Fibroblast of lung (primary cell): ENCODE data around the gene RAB31. TPM values are rescaled to one million over a fixed set of nuclear protein-coding genes. Genes with fewer than 3 reads are reported as not detected.

Experiments used
- DNase-seq, 2 donors: peaks; one replicate each; pipeline versions ENCODE4 v3.0.0 to v3.0.0-alpha.2; 2010; ENCODE audit warnings: low read depth in 2 of 2
- H2AFZ ChIP-seq: 2 replicates; pipeline ENCODE4 v1.5.1; 2012; ENCODE audit warnings: low read length, control low read depth, inconsistent platforms
- H3K27ac ChIP-seq: 2 replicates; pipeline ENCODE4 v1.5.1; 2011; ENCODE audit warnings: low read length, control low read depth; ENCODE audit not compliant: insufficient read depth
- H3K27me3 ChIP-seq: 2 replicates; pipeline ENCODE4 v1.5.1; 2011; ENCODE audit warnings: mild to moderate bottlenecking, low read length; ENCODE audit not compliant: control insufficient read depth, insufficient read depth
- H3K36me3 ChIP-seq: 2 replicates; pipeline ENCODE4 v1.5.1; 2011; ENCODE audit warnings: low read length; ENCODE audit not compliant: control insufficient read depth, insufficient read depth
- H3K4me1 ChIP-seq: 2 replicates; pipeline ENCODE4 v1.5.1; 2011; ENCODE audit warnings: low read length; ENCODE audit not compliant: control insufficient read depth, insufficient read depth; ENCODE audit errors: extremely low read depth
- H3K4me2 ChIP-seq: 2 replicates; pipeline ENCODE4 v1.5.1; 2011; ENCODE audit warnings: low read length, control low read depth; ENCODE audit not compliant: insufficient read depth; ENCODE audit errors: extremely low read depth
- H3K4me3 ChIP-seq, 4 experiments: fragments of 200-600 bp in 1 of 4; sonication (generic) in 1 of 4; replicated peaks in 1 of 4; 2 replicates each; pipeline ENCODE4 v1.5.1; 2011 to 2016; ENCODE audit warnings: low read length in 4 of 4, low read depth in 3 of 4, mild to moderate bottlenecking in 3 of 4, control low read depth in 2 of 4, inconsistent platforms in 1 of 4, mixed read lengths in 1 of 4; ENCODE audit not compliant: insufficient read depth in 1 of 4; ENCODE audit errors: control extremely low read depth in 1 of 4
- H3K79me2 ChIP-seq: 2 replicates; pipeline ENCODE4 v1.5.1; 2012; ENCODE audit warnings: mild to moderate bottlenecking, low read length, inconsistent platforms; ENCODE audit not compliant: control insufficient read depth, insufficient read depth
- H3K9ac ChIP-seq: 2 replicates; pipeline ENCODE4 v1.5.1; 2011; ENCODE audit warnings: mild to moderate bottlenecking, low read length, control low read depth; ENCODE audit not compliant: insufficient read depth
- H3K9me3 ChIP-seq: 2 replicates; pipeline ENCODE4 v1.5.1; 2012; ENCODE audit warnings: low read depth, low read length; ENCODE audit not compliant: control insufficient read depth, insufficient read depth
- H4K20me1 ChIP-seq: 2 replicates; pipeline ENCODE4 v1.5.1; 2011; ENCODE audit warnings: low read length; ENCODE audit not compliant: control insufficient read depth, insufficient read depth; ENCODE audit errors: extremely low read depth
- EZH2 ChIP-seq: IDR thresholded peaks from 2 replicates; pipeline ENCODE4 v1.5.1; 2012; ENCODE audit warnings: low read length, control low read depth, mild to moderate bottlenecking; ENCODE audit errors: missing control alignments
- polyA plus RNA-seq, 2 donors: library from polyadenylated mRNA; depleted of rRNA in 1 of 2; stranded (reverse) in 1 of 2; unstranded in 1 of 2; fragments of >200 nt; gene quantifications; 2 replicates each; pipeline ENCODE4 v1.2.1, GENCODE V29; 2011 to 2012; ENCODE audit warnings: missing spikeins in 1 of 2
- total RNA-seq: library from RNA; depleted of rRNA; stranded (reverse); fragments of >200 nt; gene quantifications from 2 replicates; pipeline ENCODE4 v1.2.1, GENCODE V29; 2014
- TF ChIP-seq, protein P1 (sequence below), 2 donors: IDR thresholded peaks in 1 of 2; conservative IDR thresholded peaks in 1 of 2; 1 replicate in 1 of 2; 2 replicates in 1 of 2; pipeline ENCODE4 v1.5.1; 2011 to 2012; ENCODE audit warnings: low read length in 2 of 2, control low read depth in 1 of 2, inconsistent platforms in 1 of 2, low read depth in 1 of 2, mild to moderate bottlenecking in 1 of 2

Gene RAB31
- total and polyA plus RNA-seq, 2 donors (not counting 1 experiment from before 2014, with no cell fraction given): 29.6 to 47.1 TPM

DNA sequence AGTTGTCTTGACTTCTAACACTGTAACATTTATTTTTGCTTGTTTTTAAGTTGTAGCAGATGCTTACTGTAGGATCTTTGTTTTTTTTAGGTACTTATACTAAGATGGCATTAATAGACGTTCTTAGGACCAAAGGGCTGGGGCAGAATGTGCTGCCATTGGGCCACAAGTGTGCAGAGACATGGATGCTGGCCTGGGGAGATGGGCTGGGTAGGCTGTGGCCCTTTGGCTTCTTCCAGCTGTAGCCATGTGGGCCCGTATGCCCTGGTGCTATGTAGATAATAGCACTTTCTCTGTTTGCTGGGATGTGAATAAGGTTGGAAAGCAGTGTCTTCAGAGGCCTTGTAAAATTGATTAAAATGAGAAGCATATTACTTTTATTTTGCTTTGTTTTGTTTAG lies 18.8 kb downstream of the RAB31 start:
- DNase-seq: no peak
- no peaks in the 10 kb centered on the region for H3K27me3 ChIP-seq
- H4K20me1 ChIP-seq: no peaks in the 10 kb centered on the region
- H3K9ac ChIP-seq: no peak overlapping the region
- no peak overlapping the region for H3K4me2 ChIP-seq
- no peaks in the 10 kb centered on the region for H3K4me1 ChIP-seq
- H3K79me2 ChIP-seq: no peaks in the 10 kb centered on the region
- TF ChIP-seq EZH2: no peak
- TF ChIP-seq, protein P1, sequence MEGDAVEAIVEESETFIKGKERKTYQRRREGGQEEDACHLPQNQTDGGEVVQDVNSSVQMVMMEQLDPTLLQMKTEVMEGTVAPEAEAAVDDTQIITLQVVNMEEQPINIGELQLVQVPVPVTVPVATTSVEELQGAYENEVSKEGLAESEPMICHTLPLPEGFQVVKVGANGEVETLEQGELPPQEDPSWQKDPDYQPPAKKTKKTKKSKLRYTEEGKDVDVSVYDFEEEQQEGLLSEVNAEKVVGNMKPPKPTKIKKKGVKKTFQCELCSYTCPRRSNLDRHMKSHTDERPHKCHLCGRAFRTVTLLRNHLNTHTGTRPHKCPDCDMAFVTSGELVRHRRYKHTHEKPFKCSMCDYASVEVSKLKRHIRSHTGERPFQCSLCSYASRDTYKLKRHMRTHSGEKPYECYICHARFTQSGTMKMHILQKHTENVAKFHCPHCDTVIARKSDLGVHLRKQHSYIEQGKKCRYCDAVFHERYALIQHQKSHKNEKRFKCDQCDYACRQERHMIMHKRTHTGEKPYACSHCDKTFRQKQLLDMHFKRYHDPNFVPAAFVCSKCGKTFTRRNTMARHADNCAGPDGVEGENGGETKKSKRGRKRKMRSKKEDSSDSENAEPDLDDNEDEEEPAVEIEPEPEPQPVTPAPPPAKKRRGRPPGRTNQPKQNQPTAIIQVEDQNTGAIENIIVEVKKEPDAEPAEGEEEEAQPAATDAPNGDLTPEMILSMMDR (conservative IDR thresholded peaks at IDR 0.05 in 1 of 2, IDR thresholded peaks at IDR 0.05 in 1 of 2; ENCODE audit: low read depth in 1 of 2, low read length in 2 of 2): no peak
- no peak overlapping the region for H3K4me3 ChIP-seq
- H3K9me3 ChIP-seq: no peaks in the 10 kb centered on the region
- no peak overlapping the region for H3K27ac ChIP-seq
- no peaks in the 10 kb centered on the region for H3K36me3 ChIP-seq
- no peak overlapping the region for H2AFZ ChIP-seq

DNA sequence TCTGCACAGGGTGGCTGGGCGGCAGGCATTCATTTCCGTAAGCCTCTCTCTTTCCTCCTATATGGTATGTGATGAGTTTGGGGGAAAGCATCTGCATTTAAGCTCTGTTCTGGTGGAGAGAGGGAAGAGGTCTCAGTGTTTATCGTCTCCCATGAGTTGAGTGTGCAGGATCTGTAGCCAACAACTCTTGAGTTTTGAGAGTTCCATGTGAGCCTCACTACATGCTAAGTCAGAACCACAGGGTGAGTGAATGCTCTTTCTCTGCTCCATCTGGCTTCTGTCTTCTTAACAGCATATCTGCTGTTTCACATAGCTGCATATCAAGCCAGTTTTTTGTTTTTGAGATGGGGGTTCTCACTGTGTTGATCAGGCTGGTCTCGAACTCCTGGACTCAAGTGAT lies 22.7 kb downstream of the RAB31 start:
- H3K4me2 ChIP-seq: no peak overlapping the region
- H3K9ac ChIP-seq: no peak overlapping the region
- H3K4me3 ChIP-seq: no peak overlapping the region
- H3K79me2 ChIP-seq: no peaks in the 10 kb centered on the region
- no peaks in the 10 kb centered on the region for H3K36me3 ChIP-seq
- no peaks in the 10 kb centered on the region for H3K9me3 ChIP-seq
- no peak overlapping the region for H3K27ac ChIP-seq
- H3K4me1 ChIP-seq: no peaks in the 10 kb centered on the region
- TF ChIP-seq EZH2: no peak
- TF ChIP-seq, protein P1 (conservative IDR thresholded peaks at IDR 0.05 in 1 of 2, IDR thresholded peaks at IDR 0.05 in 1 of 2; ENCODE audit: low read depth in 1 of 2, low read length in 2 of 2): no peak
- H2AFZ ChIP-seq: no peak overlapping the region
- no peak for DNase-seq
- H3K27me3 ChIP-seq: peaks cover 3% of the 10 kb centered on the region
- no peaks in the 10 kb centered on the region for H4K20me1 ChIP-seq

DNA sequence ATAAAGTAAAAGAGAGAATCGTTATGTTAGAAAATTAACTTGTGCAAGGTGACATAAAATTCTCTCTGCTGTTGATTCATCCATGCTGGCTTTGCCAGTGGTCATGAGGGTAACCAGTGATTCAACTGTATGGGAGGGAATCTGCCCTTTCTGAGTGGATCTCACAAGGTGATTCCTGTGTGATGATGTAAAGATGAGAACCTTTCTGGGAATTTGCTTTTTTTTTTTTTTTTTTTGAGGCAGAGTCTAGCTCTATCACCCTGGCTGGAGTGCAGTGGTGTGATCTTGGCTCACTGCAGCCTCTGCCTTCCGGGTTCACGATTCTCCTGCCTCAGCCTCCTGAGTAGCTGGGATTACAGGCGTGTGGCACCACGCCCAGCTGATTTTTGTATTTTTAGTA lies 23.3 kb downstream of the RAB31 start:
- H3K36me3 ChIP-seq: no peaks in the 10 kb centered on the region
- peaks cover 3% of the 10 kb centered on the region for H3K27me3 ChIP-seq
- peak; percentile 77 to 93 for DNase-seq
- H3K9ac ChIP-seq: no peak overlapping the region
- no peaks in the 10 kb centered on the region for H4K20me1 ChIP-seq
- no peak overlapping the region for H3K4me3 ChIP-seq
- no peaks in the 10 kb centered on the region for H3K9me3 ChIP-seq
- no peak overlapping the region for H3K4me2 ChIP-seq
- H2AFZ ChIP-seq: no peak overlapping the region
- no peaks in the 10 kb centered on the region for H3K79me2 ChIP-seq
- H3K4me1 ChIP-seq: no peaks in the 10 kb centered on the region
- H3K27ac ChIP-seq: no peak overlapping the region
- no peak for TF ChIP-seq EZH2
- TF ChIP-seq, protein P1 (conservative IDR thresholded peaks at IDR 0.05 in 1 of 2, IDR thresholded peaks at IDR 0.05 in 1 of 2; ENCODE audit: low read depth in 1 of 2, low read length in 2 of 2): no peak
